Prostate gland (tissue), 2 donors: ENCODE data around the gene AQR. TPM values are rescaled to one million over a fixed set of nuclear protein-coding genes. Genes with fewer than 3 reads are reported as not detected.

Source experiments
- DNase-seq: peaks from one replicate; pipeline ENCODE4 v3.0.0-alpha.2; 2019; ENCODE audit warnings: low spot score
- H3K27ac ChIP-seq, 2 donors: fragments of 200-600 bp; sonication (generic); 2 replicates each; pipeline ENCODE4 v1.5.1; 2017 to 2019
- H3K27me3 ChIP-seq: fragments of 200-600 bp; sonication (generic); replicated peaks from 2 replicates; pipeline ENCODE4 v1.5.1; 2019; ENCODE audit not compliant: insufficient read depth
- H3K36me3 ChIP-seq, 2 donors: fragments of 200-600 bp; sonication (generic); 1 replicate in 1 of 2; 2 replicates in 1 of 2; pipeline versions ENCODE4 v1.5.1 to v1.8.1; 2017 to 2019
- H3K4me1 ChIP-seq: fragments of 200-600 bp; sonication (generic); replicated peaks from 2 replicates; pipeline ENCODE4 v1.5.1; 2019
- H3K4me3 ChIP-seq, 2 donors: fragments of 200-600 bp; sonication (generic); 2 replicates each; pipeline ENCODE4 v1.5.1; 2017 to 2019
- H3K9me3 ChIP-seq: fragments of 200-600 bp; sonication (generic); 2 replicates; pipeline ENCODE4 v1.5.1; 2017
- CTCF ChIP-seq, 4 experiments: fragments of 200-600 bp in 2 of 4; fragments of 450-650 bp in 2 of 4; sonication (generic) in 2 of 4; IDR thresholded peaks; 1 replicate in 3 of 4; 2 replicates in 1 of 4; pipeline ENCODE4 v1.5.1; 2016 to 2019; ENCODE audit warnings: antibody characterized with exemption in 4 of 4, mild to moderate bottlenecking in 2 of 4, moderate library complexity in 2 of 4
- POLR2A ChIP-seq: fragments of 450-650 bp; IDR thresholded peaks from one replicate; pipeline ENCODE4 v1.6.1; 2016; ENCODE audit warnings: antibody characterized with exemption, mild to moderate bottlenecking
- POLR2AphosphoS5 ChIP-seq: sonication (generic); formaldehyde crosslinking; IDR thresholded peaks from one replicate; pipeline ENCODE4 v1.6.1; 2017; ENCODE audit warnings: antibody characterized with exemption
- WGBS: methylation state at CpG from one replicate; pipeline ENCODE4 v1.1.5; 2018; 5-methylcytosine and 5-hydroxymethylcytosine counted together
- intact Hi-C: fragments of 100-400 bp; cut with DNase I; formaldehyde crosslinking; loops from one replicate; pipeline ENCODE4 v1.14.2; 2022
- total RNA-seq, 2 donors: library from RNA; depleted of rRNA; stranded (reverse); fragments of >200 nt; gene quantifications; one replicate each; pipeline ENCODE4 v1.1.0, GENCODE V29; 2016

Gene AQR
- total RNA-seq, 2 donors from 2014 or later: 32.9 to 34.0 TPM

GRCh38 chr15:34849364-34849959 lies 120.1 kb downstream of the AQR start:
- TF ChIP-seq CTCF (IDR thresholded peaks at IDR 0.05) (no peak), POLR2A (no peak), POLR2AphosphoS5 (no peak)
- WGBS: 95% methylated on average over 3 of the region's 3 CpGs
- Histone ChIP-seq H3K27me3 (no peaks in the 10 kb centered on the region), H3K4me3 (no peak overlapping the region), H3K4me1 (no peaks in the 10 kb centered on the region), H3K36me3 (no peaks in the 10 kb centered on the region), H3K9me3 (no peaks in the 10 kb centered on the region), H3K27ac (no peak overlapping the region)
- intact Hi-C loops: no loop called here
- no peak for DNase-seq

- H3K9me3 ChIP-seq: no peaks in the 10 kb centered on the region
- intact Hi-C loops: no loop called here
- 94% methylated on average over 1 of the region's 1 CpG for WGBS
These were observed 121.9 kb downstream of the AQR start for GRCh38 chr15:34847598-34847997.

GRCh38 chr15:34841262-34841725 lies 128.2 kb downstream of the AQR start:
- Histone ChIP-seq H3K9me3 (no peaks in the 10 kb centered on the region), H3K4me1 (no peaks in the 10 kb centered on the region), H3K27me3 (peaks cover 4% of the 10 kb centered on the region), H3K4me3 (no peak overlapping the region), H3K36me3 (no peaks in the 10 kb centered on the region), H3K27ac (no peak overlapping the region)
- intact Hi-C loops: no loop called here
- TF ChIP-seq POLR2A: no peak
- TF ChIP-seq CTCF (IDR thresholded peaks at IDR 0.05): no peak
- no peak for TF ChIP-seq POLR2AphosphoS5
- no peak for DNase-seq

More at GRCh38 chr15:34847598-34847997, 121.9 kb downstream of the AQR start:
- H3K27me3 ChIP-seq: no peaks in the 10 kb centered on the region
- DNase-seq: no peak
- H3K4me3 ChIP-seq: no peak overlapping the region
- no peaks in the 10 kb centered on the region for H3K4me1 ChIP-seq
- H3K36me3 ChIP-seq: no peaks in the 10 kb centered on the region
- no peak for TF ChIP-seq CTCF (IDR thresholded peaks at IDR 0.05)
- TF ChIP-seq POLR2A: no peak
- TF ChIP-seq POLR2AphosphoS5: no peak
- H3K27ac ChIP-seq: no peak overlapping the region

GRCh38 chr15:34838282-34838681 lies 131.3 kb downstream of the AQR start:
- no peak overlapping the region for H3K4me3 ChIP-seq
- H3K4me1 ChIP-seq: no peaks in the 10 kb centered on the region
- peaks cover 4% of the 10 kb centered on the region for H3K27me3 ChIP-seq
- TF ChIP-seq POLR2AphosphoS5 (no peak), POLR2A (no peak), CTCF (IDR thresholded peaks at IDR 0.05) (no peak)
- DNase-seq: no peak
- WGBS: 96% methylated on average over 3 of the region's 3 CpGs
- no peaks in the 10 kb centered on the region for H3K9me3 ChIP-seq
- no peak overlapping the region for H3K27ac ChIP-seq
- intact Hi-C loops: no loop called here
- H3K36me3 ChIP-seq: no peaks in the 10 kb centered on the region
